Heart left ventricle (tissue), 16 donors: ENCODE results near the gene LYRM7. TPM values are rescaled to one million over a fixed set of nuclear protein-coding genes. Genes with fewer than 3 reads are reported as not detected.

Experiments
- ATAC-seq, 4 donors: fragments of 200-7000 bp; cut with Tn5 transposase; one replicate each; pipeline ENCODE4 v1.9.1; 2020 to 2022; ENCODE audit warnings: moderate library complexity in 4 of 4, mild to moderate bottlenecking in 3 of 4, moderate number of reproducible peaks in 1 of 4
- DNase-seq, 5 donors: peaks; one replicate each; pipeline ENCODE4 v3.0.0-alpha.2; 2020
- H3K27ac ChIP-seq, 12 donors: fragments of 200-600 bp; sonication (generic) in 4 of 12; one replicate each; pipeline versions ENCODE4 v1.5.0 to v1.8.0; 2016 to 2022; ENCODE audit warnings: mild to moderate bottlenecking in 2 of 12
- H3K27me3 ChIP-seq, 9 donors: fragments of 200-600 bp; sonication (generic) in 2 of 9; one replicate each; pipeline versions ENCODE4 v1.5.1 to v1.8.0; 2016 to 2022; ENCODE audit warnings: mild to moderate bottlenecking in 3 of 9
- H3K36me3 ChIP-seq, 9 donors: fragments of 200-600 bp; sonication (generic) in 2 of 9; one replicate each; pipeline versions ENCODE4 v1.5.0 to v1.8.0; 2018 to 2022; ENCODE audit warnings: mild to moderate bottlenecking in 2 of 9
- H3K4me1 ChIP-seq, 12 donors: fragments of 200-600 bp; sonication (generic) in 4 of 12; one replicate each; pipeline versions ENCODE4 v1.5.0 to v1.8.0; 2016 to 2022; ENCODE audit warnings: mild to moderate bottlenecking in 3 of 12
- H3K4me3 ChIP-seq, 12 donors: fragments of 200-600 bp; sonication (generic) in 4 of 12; one replicate each; pipeline versions ENCODE4 v1.5.0 to v1.8.0; 2017 to 2022; ENCODE audit warnings: mild to moderate bottlenecking in 9 of 12, moderate library complexity in 4 of 12
- H3K9me3 ChIP-seq, 12 donors: fragments of 200-600 bp; sonication (generic) in 4 of 12; one replicate each; pipeline versions ENCODE4 v1.5.0 to v1.8.0; 2016 to 2022; ENCODE audit warnings: mild to moderate bottlenecking in 1 of 12
- CTCF ChIP-seq, 12 donors: fragments of 200-600 bp; sonication (generic) in 4 of 12; IDR thresholded peaks; one replicate each; pipeline versions ENCODE4 v1.5.0 to v1.8.0; 2018 to 2022; ENCODE audit warnings: antibody characterized with exemption in 12 of 12, mild to moderate bottlenecking in 5 of 12
- POLR2A ChIP-seq, 2 donors: fragments of 450-650 bp; IDR thresholded peaks; one replicate each; pipeline ENCODE4 v1.6.1; 2017; ENCODE audit warnings: antibody characterized with exemption in 2 of 2, mild to moderate bottlenecking in 2 of 2, moderate library complexity in 2 of 2
- WGBS, 4 donors: extraction: QIAGEN DNeasy Blood & Tissue Kit in 2 of 4; methylation state at CpG; one replicate each; pipeline versions ENCODE4 v1.1.5 to v1.1.7; 2013 to 2018; 5-methylcytosine and 5-hydroxymethylcytosine counted together
- intact Hi-C, 10 donors: fragments of 100-400 bp; cut with DNase I; formaldehyde crosslinking; loops; one replicate each; pipeline versions ENCODE4 v1.11.1 to v1.14.2; 2022
- polyA plus RNA-seq, 2 donors: library from polyadenylated mRNA; stranded (reverse); fragments of 200-250 nt; gene quantifications; one replicate each; pipeline ENCODE4 v1.2.3, GENCODE V29; 2013
- total RNA-seq, 9 donors: library from RNA; depleted of rRNA in 2 of 9; stranded (reverse); fragments of >200 nt in 2 of 9; fragmentation: NEBNext Ultra II Directional in 3 of 9; extraction: Animal tissue kit (Norgen Biotek cat#: 25700) in 3 of 9; gene quantifications; one replicate each; pipeline versions ENCODE4 v1.1.0 to v1.2.4, GENCODE V29; 2016 to 2023
- donor health status: ischemic (EF 13 %, LVEDD 7.1; RV severe dilation, severe dysfunction).
- donor health status: healthy with polysubstance abuse.
- donor health status: DM: no; HTN: yes; CAD: no.
- donor health status: DM: no; HTN: no; CAD: no.
- donor health status: ischemic (EF 25% LVEDD 6.9; RV normal size, moderate dysfunction).
- donor health status: ischemic (EF 25% LVEDD 5.7; RV mildly dilated, moderate dysfunction).
- donor health status: healthy.
- donor health status: DM: yes; HTN: yes; CAD: no.
- donor health status: ischemic (EF 35%, LVEDD 5.7; RV mildly dilated, moderate dysfunction).
- donor health status: nonischemic (EF 11% LVEDD 7.7; RV severe dilation, severe dysfunction).
- donor health status: DM: yes; HTN: yes; CAD: no.
- donor health status: PGD.
- donor health status: ischemic (EF 29% LVEDD 5.4; RV normal size, mild dysfunction).
- donor health status: nonischemic (EF 23%, LVEDD 6.1; RV moderate dilation, normal function).

LYRM7 gene
- total and polyA plus RNA-seq, 11 donors, result 11.8 to 27.1 (median 20.0) TPM

GRCh38 chr5:131160134-131160533 is 10.6 kb upstream of the LYRM7 start:
- no peaks in the 10 kb centered on the region for H3K9me3 ChIP-seq
- no peaks in the 10 kb centered on the region for H3K27me3 ChIP-seq
- peaks cover 0 to 58% (median 53%) of the 10 kb centered on the region in 9 donors for H3K36me3 ChIP-seq
- intact Hi-C loops, result loop anchor here in 9 of 10 donors (5.0 to 10.0 kb wide), 4 partner anchors 105 to 257 kb away; partner anchors contain the start of gene CDC42SE2 (in 3 of the 9)
- DNase-seq (no peak), ATAC-seq (no peak)
- no peak overlapping the region for H3K4me3 ChIP-seq
- H3K27ac ChIP-seq, result no peak overlapping the region
- no peak for TF ChIP-seq POLR2A (IDR thresholded peaks at IDR 0.05)
- TF ChIP-seq CTCF (IDR thresholded peaks at IDR 0.05), result no peak
- WGBS, 4 donors, result 73 to 99% (median 98%) methylated on average over 2 of the region's 2 CpGs
- peaks cover 0 to 17% (median 10%) of the 10 kb centered on the region in 12 donors for H3K4me1 ChIP-seq

GRCh38 chr5:131163276-131164119 is 7.2 kb upstream of the LYRM7 start:
- H3K27me3 ChIP-seq, result no peaks in the 10 kb centered on the region
- H3K27ac ChIP-seq, result peak overlapping the region in 11 of 12 donors; percentile 85 to 98 (median 95)
- H3K4me3 ChIP-seq, result peak overlapping the region in 11 of 12 donors; percentile 72 to 97 (median 87)
- TF ChIP-seq POLR2A (IDR thresholded peaks at IDR 0.05), result no peak
- TF ChIP-seq CTCF (IDR thresholded peaks at IDR 0.05), result no peak
- ATAC-seq, result no peak
- peaks cover 0 to 45% (median 42%) of the 10 kb centered on the region in 9 donors for H3K36me3 ChIP-seq
- WGBS, 4 donors, result 32 to 36% (median 34%) methylated on average over 9 of the region's 9 CpGs
- DNase-seq, result no peak
- no peaks in the 10 kb centered on the region for H3K9me3 ChIP-seq
- intact Hi-C loops, result loop anchor here in 9 of 10 donors (2.0 to 10.0 kb wide), 5 partner anchors 99 to 254 kb away; partner anchors contain the start of gene CDC42SE2 (in 3 of the 9)
- H3K4me1 ChIP-seq, result peaks cover 0 to 23% (median 12%) of the 10 kb centered on the region in 12 donors

DNA sequence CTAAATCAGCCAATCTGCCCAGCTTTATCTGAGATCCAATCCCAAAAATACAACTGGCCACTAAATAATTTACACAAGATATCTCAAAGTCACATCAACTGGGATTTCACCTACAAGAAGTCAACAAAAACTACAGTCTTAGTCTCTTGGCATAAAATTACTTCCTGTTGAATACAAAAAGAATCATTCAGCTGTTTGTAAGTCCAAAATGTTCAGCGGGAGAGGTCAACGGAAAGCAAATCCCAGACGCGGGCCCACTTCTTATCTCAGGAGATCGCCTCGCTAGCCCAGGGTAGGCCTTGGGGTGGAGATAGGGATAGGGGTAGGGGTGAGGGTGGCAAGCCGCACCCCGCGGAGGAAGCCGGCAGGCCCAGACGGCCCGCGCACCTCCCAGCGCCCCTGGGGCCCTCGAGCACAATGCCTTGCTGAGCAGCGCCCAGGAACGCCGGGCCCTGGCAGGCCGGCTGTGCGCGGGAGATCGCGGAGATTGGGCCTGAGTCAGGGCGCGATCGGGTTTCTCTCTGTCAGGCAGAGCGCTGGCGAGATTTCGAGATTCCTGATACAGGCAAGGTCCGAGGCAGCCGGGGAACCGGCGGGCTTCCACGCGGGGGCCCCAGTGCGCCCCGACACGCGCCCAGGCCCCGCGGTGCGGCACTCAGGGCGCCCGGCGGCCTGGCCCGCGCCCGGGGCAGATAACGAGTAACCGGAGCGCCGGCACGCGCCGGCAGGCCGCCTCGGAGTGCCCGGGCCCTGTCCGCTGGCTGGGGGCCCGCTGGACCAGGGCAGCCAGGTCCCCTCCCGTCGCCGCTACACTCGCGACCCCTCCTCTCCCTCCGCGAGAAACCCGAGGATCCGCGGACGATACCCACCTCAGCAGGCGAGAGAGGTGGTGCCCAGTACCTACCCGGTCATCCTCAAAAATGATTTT is 6.3 kb upstream of the LYRM7 start:
- intact Hi-C loops, result loop anchor here in 9 of 10 donors (1.0 to 10.0 kb wide), 6 partner anchors 98 to 253 kb away; partner anchors contain the start of gene CDC42SE2 (in 3 of the 9)
- DNase-seq (peak; percentile 50 to 86 (median 63)), ATAC-seq (peak; percentile 39 to 85 (median 75))
- Histone ChIP-seq H3K4me1 (peaks cover 0 to 23% (median 12%) of the 10 kb centered on the region in 12 donors), H3K4me3 (peak overlapping the region; percentile 72 to 97 (median 88)), H3K27ac (peak overlapping the region; percentile 83 to 98 (median 94)), H3K36me3 (peaks cover 0 to 36% (median 32%) of the 10 kb centered on the region in 9 donors), H3K27me3 (no peaks in the 10 kb centered on the region), H3K9me3 (no peaks in the 10 kb centered on the region)
- TF ChIP-seq CTCF (IDR thresholded peaks at IDR 0.05) (peak in 3 of 12 donors; percentile 5 to 26 (median 15)), POLR2A (IDR thresholded peaks at IDR 0.05) (no peak)
- WGBS, 4 donors, result 0 to 1% (median 1%) methylated on average over 28 to 73 of the region's 73 CpGs
